ENCODE measurements around the gene TOR1AIP2. TPM values are rescaled to one million over a fixed set of nuclear protein-coding genes. Genes with fewer than 3 reads are reported as not detected.

The TOR1AIP2 gene
- total and polyA plus RNA-seq, 2 donors (not counting 3 experiments of a cell fraction or from before 2014, with no cell fraction given), result 18.6 to 101 TPM

- peak; percentile 75 for DNase-seq (ENCODE audit: low read depth, low spot score)
- POLR2A ChIA-PET, result interaction anchor here (0.8 to 1.6 kb wide), 5 partner anchors 100 to 146 kb away, joined by 3 to 6 read pairs (median 3); no protein-coding TSS in a partner anchor
- Histone ChIP-seq H3K79me2 (ENCODE audit: control insufficient read depth, insufficient read depth, low read length) (no peaks in the 10 kb centered on the region), H3K4me1 (ENCODE audit: control insufficient read depth, extremely low read depth, insufficient read depth, low read length) (no peaks in the 10 kb centered on the region), H3K4me3 (replicated peaks in 1 of 3; ENCODE audit: insufficient read depth in 1 of 3, low read depth in 1 of 3, low read length in 3 of 3) (no peak overlapping the region), H2AFZ (ENCODE audit: low read depth, low read length) (no peak overlapping the region), H3K9me3 (replicated peaks; ENCODE audit: control insufficient read depth, insufficient read depth, low read length) (no peaks in the 10 kb centered on the region), H3K9ac (replicated peaks; ENCODE audit: extremely low read depth, insufficient read depth, low read length) (no peak overlapping the region), H4K20me1 (replicated peaks; ENCODE audit: control insufficient read depth, extremely low read depth, insufficient read depth, low read length) (no peaks in the 10 kb centered on the region), H3K27me3 (ENCODE audit: control insufficient read depth in 2 of 2, insufficient read depth in 2 of 2, low read length in 2 of 2) (peaks cover 2 to 10% of the 10 kb centered on the region in 2 experiments), H3K4me2 (ENCODE audit: insufficient read depth, low read length) (no peak overlapping the region), H3K36me3 (ENCODE audit: control insufficient read depth in 2 of 2, extremely low read depth in 1 of 2, insufficient read depth in 2 of 2, low read length in 2 of 2) (no peaks in the 10 kb centered on the region), H3K27ac (ENCODE audit: insufficient read depth, low read depth, low read length) (no peak overlapping the region), H3K9me1 (replicated peaks; ENCODE audit: control insufficient read depth, extremely low read depth, insufficient read depth, low read length) (no peaks in the 10 kb centered on the region)
- TF ChIP-seq MAX (IDR thresholded peaks at IDR 0.05; ENCODE audit: insufficient read depth, insufficient read length) (no peak), POLR2A (IDR thresholded peaks at IDR 0.05; ENCODE audit: low read depth, low read length) (no peak), CTCF (IDR thresholded peaks at IDR 0.05; ENCODE audit: extremely low read depth in 1 of 2, insufficient read depth in 1 of 2, low read depth in 1 of 2, low read length in 2 of 2) (peak; percentile 84 to 90), POLR2AphosphoS5 (IDR thresholded peaks at IDR 0.05; ENCODE audit: insufficient read depth, low read depth, low read length) (no peak), EZH2 (IDR thresholded peaks at IDR 0.05; ENCODE audit: borderline replicate concordance, low read depth, low read length, severe bottlenecking) (no peak), FOS (IDR thresholded peaks at IDR 0.05; ENCODE audit: borderline replicate concordance, insufficient read depth, low read length) (no peak)
- dilution Hi-C loops (cut with MboI; ENCODE audit: extremely low pct_ligation_motif_present, low sequenced_read_pairs), result loop anchor here (5.0 kb wide), 1 partner anchor 97 kb away; no protein-coding TSS in a partner anchor
- BruUV-seq (replicated peaks), result no TSS peak
- intact Hi-C loops (cut with micrococcal nuclease), result loop anchor here (1.0 to 10.0 kb wide), 3 partner anchors 103 to 727 kb away; partner anchors contain the start of genes TDRD5 and TOR3A
- CTCF ChIA-PET, result interaction anchor here (0.5 to 20.1 kb wide), 57 partner anchors 9 to 731 kb away, joined by 3 to 1591 read pairs (median 6); partner anchors contain the start of gene FAM163A
- FAIRE-seq, result peak; percentile 96
These were observed 67.9 kb downstream of the TOR1AIP2 start for GRCh38 chr1:179809506-179810366.

Measured in endothelial cell of umbilical vein (primary cell).